Kidney epithelial cell (primary cell): Measurements from ENCODE around the gene RDH12. TPM values are rescaled to one million over a fixed set of nuclear protein-coding genes. Genes with fewer than 3 reads are reported as not detected.

Experiments
- DNase-seq: peaks from one replicate; pipeline ENCODE4 v3.0.0-alpha.2; 2010; ENCODE audit warnings: low read depth
- H3K27me3 ChIP-seq: 2 replicates; pipeline ENCODE4 v1.6.0; 2011; ENCODE audit warnings: low read length; ENCODE audit not compliant: control insufficient read depth, insufficient read depth
- H3K36me3 ChIP-seq: 2 replicates; pipeline ENCODE4 v1.5.1; 2011; ENCODE audit warnings: low read length; ENCODE audit not compliant: control insufficient read depth, insufficient read depth
- H3K4me3 ChIP-seq: 2 replicates; pipeline ENCODE4 v1.5.1; 2011; ENCODE audit warnings: low read depth, mild to moderate bottlenecking, control low read depth, low read length
- CTCF ChIP-seq: IDR thresholded peaks from 2 replicates; pipeline ENCODE4 v1.5.1; 2011; ENCODE audit warnings: mild to moderate bottlenecking, moderate library complexity, low read length, control low read depth, inconsistent platforms; ENCODE audit not compliant: insufficient read depth, poor library complexity, severe bottlenecking
- total RNA-seq: library from RNA; depleted of rRNA; stranded (reverse); fragments of >200 nt; gene quantifications from 2 replicates; pipeline ENCODE4 v1.2.3, GENCODE V29; 2015

The RDH12 gene
- total RNA-seq, 1 donor from 2014 or later: not detected

- peaks cover 3% of the 10 kb centered on the region for H3K27me3 ChIP-seq
- no peak for TF ChIP-seq CTCF
- H3K36me3 ChIP-seq: no peaks in the 10 kb centered on the region
- H3K4me3 ChIP-seq: no peak overlapping the region
- DNase-seq: no peak
These were observed 20.6 kb downstream of the RDH12 start for GRCh38 chr14:67722293-67722692.

DNA sequence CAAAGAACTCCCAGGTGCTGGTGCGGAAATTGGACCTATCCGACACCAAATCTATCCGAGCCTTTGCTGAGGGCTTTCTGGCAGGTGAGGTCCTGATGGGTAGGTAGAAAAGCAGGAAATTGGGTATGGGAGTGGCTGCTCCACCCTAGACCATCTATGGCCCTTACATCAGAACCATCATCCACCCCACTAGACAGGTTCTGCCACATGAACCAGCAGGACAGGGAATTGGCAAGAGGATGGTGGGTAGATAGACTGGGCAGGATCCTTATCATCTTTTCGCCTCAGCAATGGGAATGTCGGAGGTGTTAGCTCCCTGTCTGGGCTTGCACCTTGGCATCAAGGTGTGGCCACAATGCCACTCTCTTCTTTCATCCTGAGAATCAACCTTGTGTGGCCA is 23.5 kb downstream of the RDH12 start:
- H3K4me3 ChIP-seq: no peak overlapping the region
- no peak for DNase-seq
- peaks cover 5% of the 10 kb centered on the region for H3K27me3 ChIP-seq
- TF ChIP-seq CTCF: no peak
- no peaks in the 10 kb centered on the region for H3K36me3 ChIP-seq

DNA sequence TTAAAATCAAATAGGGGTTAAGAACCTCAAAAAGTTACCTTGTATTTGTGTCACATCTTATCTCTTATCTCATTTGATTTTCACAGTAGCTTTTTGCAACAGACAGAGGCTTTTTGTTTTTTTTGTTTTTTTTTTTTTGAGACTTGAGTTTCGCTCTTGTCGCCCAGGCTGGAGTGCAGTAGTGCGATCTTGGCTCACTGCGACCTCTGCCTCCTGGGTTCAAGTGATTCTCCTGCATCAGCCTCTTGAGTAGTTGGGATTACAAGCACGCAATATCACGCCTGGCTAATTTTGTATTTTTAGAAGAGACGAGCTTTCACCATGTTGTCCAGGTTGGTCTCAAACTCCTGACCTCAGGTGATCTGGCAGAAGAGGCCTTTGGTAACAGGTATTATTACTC is 25.7 kb downstream of the RDH12 start:
- no peak for TF ChIP-seq CTCF
- DNase-seq: no peak
- H3K36me3 ChIP-seq: no peaks in the 10 kb centered on the region
- no peak overlapping the region for H3K4me3 ChIP-seq
- H3K27me3 ChIP-seq: peaks cover 2% of the 10 kb centered on the region

- H3K27me3 ChIP-seq: peaks cover 2% of the 10 kb centered on the region
- H3K36me3 ChIP-seq: no peaks in the 10 kb centered on the region
- no peak for DNase-seq
- H3K4me3 ChIP-seq: no peak overlapping the region
- TF ChIP-seq CTCF: no peak
These were observed 26.6 kb downstream of the RDH12 start for GRCh38 chr14:67728258-67728657.

DNA sequence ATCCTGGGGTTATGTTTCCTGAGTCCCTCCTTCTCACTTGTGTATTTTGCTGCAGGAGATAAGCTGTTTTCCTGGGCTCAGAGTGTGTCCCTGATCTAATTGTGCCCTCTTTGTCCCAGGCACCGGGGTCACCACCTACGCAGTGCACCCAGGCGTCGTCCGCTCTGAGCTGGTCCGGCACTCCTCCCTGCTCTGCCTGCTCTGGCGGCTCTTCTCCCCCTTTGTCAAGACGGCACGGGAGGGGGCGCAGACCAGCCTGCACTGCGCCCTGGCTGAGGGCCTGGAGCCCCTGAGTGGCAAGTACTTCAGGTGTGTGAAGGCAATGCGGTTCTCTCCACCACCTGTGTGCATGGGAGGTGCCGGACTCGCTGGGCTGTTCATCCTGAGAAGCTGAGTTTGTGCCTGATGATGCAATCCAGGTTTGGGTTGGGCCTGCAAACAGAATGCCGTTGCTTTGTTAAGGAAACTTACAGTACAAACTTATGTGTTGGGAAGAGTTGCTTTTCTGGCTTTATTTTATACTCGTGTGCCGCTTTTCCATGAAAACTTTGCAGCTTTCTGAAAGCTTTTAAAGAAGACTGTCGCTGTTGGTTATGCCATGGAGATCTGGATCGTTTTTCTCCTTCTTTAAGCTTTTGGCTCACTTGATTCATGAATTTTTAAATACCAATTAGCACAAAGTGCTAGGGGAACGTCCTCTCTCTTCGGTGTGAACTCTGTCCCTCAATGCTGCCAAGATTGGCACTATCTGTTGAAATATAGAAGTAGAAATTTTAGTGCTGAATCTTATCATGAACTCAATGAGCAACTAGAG is 27.6 kb downstream of the RDH12 start:
- no peak for TF ChIP-seq CTCF
- Histone ChIP-seq H3K36me3 (no peaks in the 10 kb centered on the region), H3K4me3 (no peak overlapping the region), H3K27me3 (peaks cover 2% of the 10 kb centered on the region)
- DNase-seq: no peak

DNA sequence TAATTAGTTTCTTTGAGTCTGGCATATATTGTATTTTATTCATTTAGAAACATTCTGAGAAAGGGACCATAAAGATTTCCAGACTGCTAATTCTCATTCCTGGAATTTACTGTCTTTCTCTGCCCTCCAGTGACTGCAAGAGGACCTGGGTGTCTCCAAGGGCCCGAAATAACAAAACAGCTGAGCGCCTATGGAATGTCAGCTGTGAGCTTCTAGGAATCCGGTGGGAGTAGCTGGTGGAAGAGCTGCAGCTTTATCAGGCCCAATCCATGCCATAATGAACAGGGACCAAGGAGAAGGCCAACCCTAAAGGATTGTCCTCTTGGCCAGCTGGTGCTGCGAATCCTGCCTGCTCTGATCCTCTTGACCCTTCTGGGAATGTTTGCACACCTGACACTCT is 31.9 kb downstream of the RDH12 start:
- no peak for DNase-seq
- no peak for TF ChIP-seq CTCF
- peaks cover 2% of the 10 kb centered on the region for H3K27me3 ChIP-seq
- H3K36me3 ChIP-seq: no peaks in the 10 kb centered on the region
- H3K4me3 ChIP-seq: no peak overlapping the region
